HepG2 (cell line): ENCODE results near the gene SESN1. TPM values are rescaled to one million over a fixed set of nuclear protein-coding genes. Genes with fewer than 3 reads are reported as not detected.

Source experiments
- ATAC-seq: fragments of 200-7000 bp; cut with Tn5 transposase; 3 replicates; pipeline ENCODE4 v1.9.1; 2020; ENCODE audit warnings: mild to moderate bottlenecking, moderate library complexity
- BruUV-seq: library from RNA; stranded (reverse); fragments of 400-500 nt; replicated peaks from 2 replicates; lab custom pipeline; 2021; lab: Mats Ljungman, UMichigan
- CTCF ChIA-PET: fragments of 300-600 bp; formaldehyde crosslinking; extraction: SDS; loops from one replicate; lab custom pipeline; 2021; ENCODE audit warnings: low total read pairs, inconsistent platforms, low intra/inter-chr PET ratio; lab: Yijun Ruan, JAX
- POLR2A ChIA-PET: fragments of 350-600 bp; sonication (Branson Sonifier 250); formaldehyde crosslinking; loops from one replicate; lab custom pipeline; 2020; ENCODE audit warnings: antibody characterized with exemption, inconsistent platforms; lab: Yijun Ruan, JAX
- DNase-seq: peaks from one replicate; pipeline ENCODE4 v3.0.0-alpha.2; 2015; ENCODE audit warnings: low spot score
- FAIRE-seq: peaks from 3 replicates; lab custom pipeline; 2011; peaks lifted over from hg19 to GRCh38; lab: Jason Lieb, UNC
- H2AFZ ChIP-seq: one replicate; pipeline ENCODE4 v1.6.1; 2011; ENCODE audit warnings: low read length, inconsistent platforms
- H3K27ac ChIP-seq: fragments of 300-600 bp; 3 replicates; pipeline ENCODE4 v1.8.0; 2011; ENCODE audit warnings: mixed run types, mild to moderate bottlenecking, mixed read lengths, low read length, inconsistent platforms; ENCODE audit not compliant: insufficient read depth; ENCODE audit errors: extremely low read length
- H3K27me3 ChIP-seq, 2 experiments: fragments of 200-600 bp in 1 of 2; 2 replicates in 1 of 2; 3 replicates in 1 of 2; pipeline versions ENCODE4 v1.6.0 to v1.8.0; 2011; ENCODE audit warnings: low read length in 2 of 2, mild to moderate bottlenecking in 2 of 2, moderate library complexity in 2 of 2, inconsistent platforms in 1 of 2; ENCODE audit not compliant: insufficient read depth in 2 of 2, control insufficient read depth in 1 of 2
- H3K36me3 ChIP-seq, 2 experiments: fragments of 200-600 bp in 1 of 2; replicated peaks in 1 of 2; 2 replicates in 1 of 2; 3 replicates in 1 of 2; pipeline versions ENCODE4 v1.5.1 to v1.8.0; 2011; ENCODE audit warnings: low read length in 2 of 2, inconsistent platforms in 1 of 2; ENCODE audit not compliant: insufficient read depth in 2 of 2, control insufficient read depth in 1 of 2
- H3K4me1 ChIP-seq: 2 replicates; pipeline ENCODE4 v1.5.1; 2012; ENCODE audit warnings: low read length, inconsistent platforms; ENCODE audit not compliant: insufficient read depth
- H3K4me2 ChIP-seq: 2 replicates; pipeline ENCODE4 v1.6.0; 2011; ENCODE audit warnings: low read depth, low read length, inconsistent platforms
- H3K4me3 ChIP-seq, 3 experiments: fragments of 200-600 bp in 1 of 3; sonication (generic), shearing (Covaris generic) in 1 of 3; replicated peaks in 1 of 3; 2 replicates each; pipeline ENCODE4 v1.5.1; 2011 to 2016; ENCODE audit warnings: low read length in 3 of 3, inconsistent platforms in 2 of 3, low read depth in 2 of 3, mild to moderate bottlenecking in 2 of 3, control low read depth in 1 of 3, mixed read lengths in 1 of 3; ENCODE audit not compliant: insufficient read depth in 1 of 3
- H3K79me2 ChIP-seq: one replicate; pipeline ENCODE4 v1.6.1; 2011; ENCODE audit warnings: low read length, inconsistent platforms; ENCODE audit not compliant: insufficient read depth
- H3K9ac ChIP-seq: 2 replicates; pipeline ENCODE4 v1.6.0; 2011; ENCODE audit warnings: mild to moderate bottlenecking, low read depth, low read length, inconsistent platforms; ENCODE audit not compliant: insufficient read depth
- H3K9me3 ChIP-seq: 2 replicates; pipeline ENCODE4 v1.5.1; 2012; ENCODE audit warnings: mild to moderate bottlenecking, low read length
- H4K20me1 ChIP-seq: 2 replicates; pipeline ENCODE4 v1.6.0; 2011; ENCODE audit warnings: inconsistent platforms, mild to moderate bottlenecking, low read length, moderate library complexity; ENCODE audit not compliant: insufficient read depth
- NRL ChIP-seq: sonication (generic); formaldehyde crosslinking; IDR thresholded peaks from 2 replicates; pipeline ENCODE4 v1.5.0; 2020; ENCODE audit warnings: missing genetic modification reagents, mild to moderate bottlenecking, moderate library complexity, borderline replicate concordance
- PAWR ChIP-seq: sonication (generic); formaldehyde crosslinking; IDR thresholded peaks from 2 replicates; pipeline ENCODE4 v1.4.0; 2020; ENCODE audit warnings: missing genetic modification reagents, mild to moderate bottlenecking, borderline replicate concordance
- ZBTB40 ChIP-seq, 2 experiments: fragments of 450-650 bp in 1 of 2; sonication (generic) in 1 of 2; formaldehyde crosslinking in 1 of 2; IDR thresholded peaks; 2 replicates each; pipeline versions ENCODE4 v1.6.1 to v1.8.0; 2016 to 2022; ENCODE audit warnings: antibody characterized with exemption in 1 of 2, mild to moderate bottlenecking in 1 of 2, missing genetic modification reagents in 1 of 2
- ZBTB44 ChIP-seq: sonication (generic); formaldehyde crosslinking; IDR thresholded peaks from 2 replicates; pipeline ENCODE4 v1.4.0; 2020; ENCODE audit warnings: missing genetic modification reagents
- ZBTB7A ChIP-seq: sonication (generic); formaldehyde crosslinking; IDR thresholded peaks from 2 replicates; pipeline ENCODE4 v1.8.0; 2022; ENCODE audit warnings: mild to moderate bottlenecking, missing genetic modification reagents
- ZNF281 ChIP-seq: sonication (generic); formaldehyde crosslinking; IDR thresholded peaks from 2 replicates; pipeline ENCODE4 v1.4.0; 2020; ENCODE audit warnings: missing genetic modification reagents, borderline replicate concordance
- in situ Hi-C: cut with HindIII; loops from 2 replicates; pipeline ENCODE4 v1.10.0; 2017; ENCODE audit warnings: low pct_unique_long_range_greater_than_20kb; ENCODE audit not compliant: extremely low pct_ligation_motif_present
- intact Hi-C: fragments of 100-400 bp; cut with micrococcal nuclease; formaldehyde crosslinking; loops from one replicate; pipeline ENCODE4 v1.10.0; 2022; ENCODE audit not compliant: unreplicated experiment
- polyA plus RNA-seq, 8 experiments: library from polyadenylated mRNA; depleted of rRNA in 3 of 8; stranded (reverse) in 7 of 8; unstranded in 1 of 8; fragments of >200 nt; fragmentation: Illumina TruSeq in 4 of 8; extraction: Trizol in 4 of 8; gene quantifications; 2 replicates each; pipeline versions ENCODE4 v1.2.1 to v1.2.3, GENCODE V29; 2011 to 2016; ENCODE audit warnings: low read depth in 4 of 8, missing spikeins in 1 of 8, mixed read lengths in 1 of 8; ENCODE audit not compliant: insufficient read depth in 1 of 8
- total RNA-seq, 5 experiments: library from RNA; depleted of rRNA; stranded (reverse); fragments of >200 nt; fragmentation: Illumina TruSeq; extraction: Trizol; gene quantifications; 2 replicates each; pipeline ENCODE4 v1.2.3, GENCODE V29; 2016; ENCODE audit warnings: low read depth in 1 of 5

Gene SESN1
- total and polyA plus RNA-seq, 2 of the 13 experiments (the other 11 are each of a cell fraction or from before 2014, with no cell fraction given): 24.9 to 44.7 TPM

- TF ChIP-seq ZBTB40 (IDR thresholded peaks at IDR 0.05) (no peak), ZBTB40 (CRISPR knock-in tag; IDR thresholded peaks at IDR 0.05) (no peak), ZBTB7A (CRISPR knock-in tag) (no peak)
Measured at GRCh38 chr6:109028439-109028838, 66.2 kb downstream of the SESN1 start (continued).

GRCh38 chr6:109027964-109028363, 66.7 kb downstream of the SESN1 start:
- ChIA-PET POLR2A (no interaction called here), CTCF (no interaction called here)
- Histone ChIP-seq H3K27me3 (no peaks in the 10 kb centered on the region), H3K36me3 (no peaks in the 10 kb centered on the region), H4K20me1 (no peaks in the 10 kb centered on the region), H2AFZ (no peak overlapping the region), H3K27ac (no peak overlapping the region), H3K79me2 (no peaks in the 10 kb centered on the region), H3K9ac (no peak overlapping the region), H3K4me3 (no peak overlapping the region), H3K4me2 (no peak overlapping the region), H3K4me1 (no peaks in the 10 kb centered on the region), H3K9me3 (no peaks in the 10 kb centered on the region)
- no TSS peak for BruUV-seq
- no peak for FAIRE-seq
- DNase-seq: no peak
- intact Hi-C loops (no loop called here), in situ Hi-C loops (no loop called here)
- ATAC-seq: no peak
- TF ChIP-seq PAWR (CRISPR knock-in tag) (no peak), ZBTB44 (CRISPR knock-in tag) (no peak), NRL (CRISPR knock-in tag) (no peak), ZNF281 (no peak)
